GM21528 (cell line): ENCODE results near the gene ZNF324.
A peak's percentile ranks its signal among the peaks of the same experiment; 100 is the strongest.
"Not testable (repeated sequence)": the region's sequence is repeated elsewhere in the genome, so short reads cannot be mapped to it uniquely, and the experiment has no call there.

Experiments used
- ATAC-seq: cut with Tn5 transposase; IDR thresholded peaks from one replicate; pipeline ENCODE4 v1.9.1; 2021; ENCODE audit warnings: mild to moderate bottlenecking, moderate library complexity; ENCODE audit not compliant: unreplicated experiment, low FRiP score

ZNF324 gene

GRCh38 chr19:58498316-58499020 lies 31.6 kb downstream of the ZNF324 start:
- no peak for ATAC-seq

DNA sequence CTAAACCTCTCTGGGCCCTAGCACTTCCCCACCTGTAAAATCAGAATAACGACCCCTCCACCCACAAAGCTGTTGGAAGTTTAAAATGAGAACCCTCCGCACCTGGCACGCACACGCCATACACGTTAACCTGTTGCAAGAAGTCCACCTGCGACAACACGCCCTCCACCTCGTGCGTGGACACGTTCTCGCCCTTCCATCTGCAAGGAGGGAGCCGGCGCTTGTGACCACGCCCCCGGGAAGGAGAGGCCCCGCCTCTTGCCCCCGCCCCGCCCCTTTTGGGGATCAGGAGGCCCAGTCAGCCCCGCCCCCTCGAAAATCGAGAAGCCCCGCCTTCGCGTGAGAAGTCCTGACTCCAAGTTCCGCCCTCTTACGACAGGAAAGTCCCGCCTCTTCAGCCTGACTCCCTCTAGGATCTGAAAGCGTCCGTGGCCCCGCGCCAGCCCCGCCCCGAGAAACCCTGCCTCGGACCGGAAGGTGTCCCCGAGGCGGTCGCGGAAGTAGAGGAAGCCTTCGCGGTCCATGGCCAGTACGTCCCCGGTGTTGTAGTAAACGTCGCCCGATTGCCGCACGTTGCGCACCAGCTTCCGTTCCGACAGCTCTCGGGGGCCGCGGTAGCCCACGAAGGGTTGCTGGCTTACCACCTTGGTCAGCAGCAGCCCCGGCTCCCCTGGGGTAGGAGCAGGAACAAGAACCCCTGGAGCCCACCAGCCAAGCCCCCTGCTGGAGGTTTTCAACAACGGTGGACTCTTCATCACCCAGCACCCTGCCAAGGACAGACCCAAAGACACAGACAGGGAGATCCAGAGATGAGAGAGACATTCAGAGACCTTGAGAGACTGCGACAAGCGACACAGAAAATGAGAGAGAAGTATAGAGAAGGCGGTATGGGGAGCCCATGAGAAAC lies 32.4 kb downstream of the ZNF324 start:
- peak; percentile 80 for ATAC-seq

DNA sequence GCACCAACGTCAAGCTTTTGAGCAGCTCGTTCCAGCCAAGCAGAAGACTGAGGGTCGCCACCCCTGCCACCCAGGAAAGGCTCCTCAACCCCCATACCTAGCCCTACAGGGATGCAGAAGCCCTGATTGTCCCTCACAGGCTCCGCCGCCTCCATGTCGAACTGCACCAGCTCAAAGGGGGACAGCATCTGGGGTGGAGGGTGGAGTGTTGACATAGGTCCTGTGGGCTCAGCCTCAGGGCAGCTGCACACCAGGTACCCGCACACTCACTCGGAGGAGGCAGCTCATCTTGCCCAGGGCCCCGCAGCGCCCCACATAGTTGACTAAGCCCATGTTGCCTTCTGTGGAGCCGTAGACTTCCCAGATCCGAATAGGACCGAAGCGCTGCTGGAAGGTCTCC lies 33.4 kb downstream of the ZNF324 start:
- no peak for ATAC-seq

- not testable (repeated sequence) for ATAC-seq
Measured at GRCh38 chr19:58507602-58508223, 40.8 kb downstream of the ZNF324 start.

- ATAC-seq, result no peak
Measured at GRCh38 chr19:58509731-58510083, 42.8 kb downstream of the ZNF324 start.

GRCh38 chr19:58510084-58510862 lies 43.4 kb downstream of the ZNF324 start:
- no peak for ATAC-seq

- no peak for ATAC-seq
Measured at GRCh38 chr19:58511353-58512208, 44.7 kb downstream of the ZNF324 start, which contains the start of gene SLC27A5. Gene SLC27A5, minus strand, starts transcription at chr19:58511992. Its CDS starts 37 bp downstream, at chr19:58511955.

GRCh38 chr19:58513213-58513693 lies 46.4 kb downstream of the ZNF324 start:
- ATAC-seq, result no peak

DNA sequence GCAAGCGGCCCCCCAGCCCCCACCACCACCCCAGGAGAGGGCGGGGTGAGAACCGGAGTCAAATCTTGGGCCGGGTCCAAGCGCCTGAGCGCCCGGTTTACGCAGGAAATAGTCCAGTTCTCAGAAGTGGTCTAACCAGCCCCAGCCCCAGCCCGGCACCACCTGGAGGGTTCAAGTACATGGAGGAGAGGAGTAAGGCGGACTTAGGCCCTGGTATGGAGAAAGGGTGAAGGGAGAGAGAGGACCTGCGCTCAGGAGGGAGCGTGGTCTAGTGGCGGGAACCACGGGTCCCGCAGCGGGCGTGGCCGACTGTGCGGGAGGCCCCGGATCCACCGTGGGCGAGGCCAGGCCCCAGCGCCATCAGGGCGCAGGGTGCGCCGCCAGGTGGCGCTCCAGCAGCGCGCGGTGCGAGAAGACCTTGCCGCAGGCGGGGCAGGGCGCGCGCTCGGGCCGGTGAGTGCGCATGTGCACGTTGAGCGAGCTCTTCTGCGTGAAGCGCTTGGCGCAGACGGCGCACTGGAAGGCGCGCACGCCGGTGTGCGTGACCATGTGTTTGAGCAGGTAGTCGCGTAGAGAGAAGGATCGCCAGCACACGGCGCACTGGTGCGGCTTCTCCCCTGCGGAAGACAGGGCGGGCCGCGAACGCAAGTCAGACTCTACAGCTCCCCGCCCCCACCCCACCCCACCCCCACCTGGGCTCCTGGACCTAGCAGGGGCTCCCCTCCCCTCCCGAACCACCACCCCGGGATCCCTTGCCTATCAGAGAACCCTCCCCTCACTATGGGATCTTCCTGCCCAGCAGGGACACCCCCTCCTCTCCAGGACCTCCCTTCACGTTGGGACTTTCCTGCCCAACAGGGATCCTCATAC lies 47.0 kb downstream of the ZNF324 start:
- no peak for ATAC-seq

- no peak for ATAC-seq
Measured at GRCh38 chr19:58514564-58515022, 47.7 kb downstream of the ZNF324 start.

GRCh38 chr19:58515259-58515658 lies 48.4 kb downstream of the ZNF324 start:
- no peak for ATAC-seq

DNA sequence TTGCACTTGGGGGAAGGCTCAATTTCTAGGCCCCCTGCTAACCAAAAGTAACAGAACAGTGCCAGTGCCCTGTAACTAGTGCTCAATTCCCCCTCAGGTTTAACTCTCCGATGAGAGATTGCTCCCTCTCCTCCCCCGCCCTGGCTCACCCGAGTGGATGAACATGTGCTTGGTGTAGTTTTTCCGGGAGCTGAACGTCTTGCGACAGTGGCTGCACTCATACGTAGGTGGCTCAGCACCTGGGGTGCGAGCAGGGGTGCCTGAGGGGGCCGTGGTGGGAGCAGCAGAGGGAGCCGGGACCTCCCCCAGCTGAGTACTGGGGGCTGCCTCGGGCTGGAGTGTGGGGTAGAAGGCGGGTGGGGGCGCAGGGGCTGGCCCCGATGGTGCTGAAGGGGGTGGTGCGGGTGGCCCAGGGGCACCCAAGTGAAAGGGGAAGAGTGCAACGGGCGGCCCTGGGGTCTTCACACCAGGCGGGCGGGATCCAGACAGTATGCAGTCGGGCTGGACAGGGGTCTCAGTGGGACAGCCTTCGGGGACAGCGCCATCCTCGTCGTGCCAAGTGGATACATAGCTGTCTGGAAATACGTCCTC lies 49.5 kb downstream of the ZNF324 start:
- no peak for ATAC-seq

DNA sequence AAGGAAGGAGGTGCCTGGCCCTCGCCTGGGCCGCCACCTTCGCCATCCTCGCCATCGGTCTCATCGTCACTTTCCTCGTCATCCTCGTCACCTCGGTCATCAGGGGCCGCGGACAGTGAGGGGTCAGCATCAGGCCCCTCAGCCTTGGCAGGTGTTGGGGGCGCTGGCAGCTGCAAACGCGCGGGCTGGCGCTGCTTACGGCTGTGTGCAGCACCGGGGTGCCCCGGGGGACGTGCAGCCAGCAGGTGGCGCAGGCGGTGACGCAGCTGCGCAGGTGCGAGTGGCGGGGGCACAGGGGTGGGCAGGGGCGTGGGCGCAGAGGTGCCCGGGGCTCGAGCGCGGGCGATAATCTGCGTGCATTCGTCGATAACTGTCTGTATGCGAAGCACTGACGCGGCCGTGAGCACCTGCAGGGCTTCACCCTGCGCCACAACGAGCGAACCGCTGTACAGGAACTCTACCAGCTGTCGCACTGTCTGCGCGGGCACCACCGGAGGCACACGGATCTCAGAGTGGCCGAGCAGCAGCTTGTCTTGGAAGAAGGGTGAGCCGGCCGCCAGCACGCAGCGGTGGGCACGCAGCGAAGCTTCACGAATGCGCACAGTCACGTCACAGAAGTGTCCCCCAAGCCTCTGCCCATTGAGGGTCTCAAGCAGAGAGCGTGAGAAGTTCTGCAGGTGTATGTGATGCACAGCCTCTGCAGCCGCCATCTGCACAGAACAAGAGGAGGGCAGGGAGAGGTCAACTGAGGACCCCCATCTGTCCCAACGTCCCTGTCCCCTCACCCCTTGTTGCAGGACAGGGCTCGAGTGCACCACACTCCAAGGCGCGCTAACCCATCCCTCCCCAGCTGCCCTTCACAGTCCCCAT lies 50.3 kb downstream of the ZNF324 start:
- no peak for ATAC-seq

- no peak for ATAC-seq
Measured at GRCh38 chr19:58518256-58519086, 51.6 kb downstream of the ZNF324 start.

- ATAC-seq, result peak; percentile 27
Measured at GRCh38 chr19:58519087-58519354, 52.1 kb downstream of the ZNF324 start.
